GM18868 (cell line): ENCODE data around the gene GNB2.
"Not testable (repeated sequence)": the region's sequence is repeated elsewhere in the genome, so short reads cannot be mapped to it uniquely, and the experiment has no call there.

Source experiments
- ATAC-seq: cut with Tn5 transposase; IDR thresholded peaks from one replicate; pipeline ENCODE4 v1.9.1; 2021; ENCODE audit warnings: mild to moderate bottlenecking, moderate library complexity; ENCODE audit not compliant: unreplicated experiment

GNB2 gene

DNA sequence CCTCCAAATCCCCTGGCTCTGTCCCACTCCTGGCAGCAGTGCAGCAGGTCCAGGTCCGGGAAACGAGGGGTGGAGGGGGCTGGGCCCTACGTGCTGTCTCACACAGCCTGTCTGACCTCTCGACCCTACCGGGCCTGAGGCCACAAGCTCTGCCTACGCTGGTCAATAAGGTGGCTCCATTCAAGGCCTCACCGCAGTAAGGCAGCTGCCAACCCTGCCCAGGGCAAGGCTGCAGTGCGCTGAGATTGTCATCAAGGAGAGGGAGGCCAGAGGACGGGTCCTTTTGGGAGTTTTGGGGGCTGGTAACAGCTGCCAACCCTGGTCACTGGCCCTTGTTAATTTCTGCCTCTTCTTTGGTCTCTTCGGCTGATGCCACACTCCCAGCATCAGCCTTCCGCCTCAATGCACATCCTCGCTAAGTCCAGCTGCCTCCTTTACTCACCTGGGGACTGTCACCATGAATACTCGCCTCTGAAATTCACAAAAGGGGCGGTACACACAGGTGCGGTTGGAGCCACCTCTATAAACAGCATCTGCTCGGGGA is 50.3 kb downstream of the GNB2 start:
- ATAC-seq = no peak

DNA sequence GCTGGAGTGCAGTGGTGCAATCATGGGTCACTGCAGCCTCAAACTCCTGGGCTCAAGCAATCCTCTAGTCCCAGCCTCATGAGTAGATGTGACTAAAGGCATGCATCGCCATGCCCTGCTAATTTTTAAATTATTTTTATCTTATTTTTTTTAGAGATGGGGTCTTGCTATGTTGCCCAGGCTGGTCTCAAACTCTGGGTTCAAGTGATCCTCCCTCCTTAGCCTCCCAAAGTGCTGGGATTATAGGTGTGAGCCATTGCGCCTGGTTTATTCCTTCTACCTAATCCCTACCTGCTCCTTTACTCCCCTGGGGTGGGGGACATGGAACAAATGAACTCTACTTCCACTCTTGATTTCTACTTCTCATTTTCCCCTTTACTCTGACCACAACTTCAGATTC is 50.8 kb downstream of the GNB2 start:
- not testable (repeated sequence) for ATAC-seq

DNA sequence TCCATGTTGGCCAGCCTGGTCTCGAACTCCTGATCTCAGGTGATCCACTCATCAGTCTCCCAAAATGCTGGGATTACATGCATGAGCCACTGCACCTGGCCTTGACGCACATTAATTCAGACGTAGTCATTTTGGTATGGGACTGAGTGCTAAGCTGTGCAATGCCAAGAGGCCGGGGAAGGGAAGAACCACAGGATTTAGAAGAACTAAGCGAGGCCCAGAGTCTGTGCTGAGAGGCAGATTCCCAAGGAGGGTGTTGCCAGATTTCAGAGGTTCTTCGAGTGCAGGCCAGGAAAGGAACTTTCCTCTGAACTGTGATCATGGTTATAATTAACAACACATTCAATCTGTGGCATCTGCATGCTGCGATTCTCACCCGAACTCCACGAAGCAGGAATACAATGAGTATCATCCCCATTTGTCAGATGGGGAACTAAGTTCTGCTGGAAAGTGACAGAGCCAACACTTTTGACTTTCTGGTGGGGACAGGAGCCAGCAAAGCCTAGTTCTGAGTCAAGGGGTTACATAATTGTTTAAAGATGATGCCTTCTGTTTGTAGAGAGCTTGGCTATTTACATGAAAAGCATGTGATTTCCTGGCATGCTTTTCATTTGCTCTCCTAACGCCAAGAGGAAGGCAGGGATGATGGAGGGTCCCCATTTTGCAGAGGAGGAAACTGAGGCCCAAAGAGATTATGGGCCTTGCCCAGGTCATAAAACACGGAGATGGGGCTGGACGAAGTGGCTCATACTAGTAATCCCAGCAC is 53.6 kb downstream of the GNB2 start:
- no peak for ATAC-seq

DNA sequence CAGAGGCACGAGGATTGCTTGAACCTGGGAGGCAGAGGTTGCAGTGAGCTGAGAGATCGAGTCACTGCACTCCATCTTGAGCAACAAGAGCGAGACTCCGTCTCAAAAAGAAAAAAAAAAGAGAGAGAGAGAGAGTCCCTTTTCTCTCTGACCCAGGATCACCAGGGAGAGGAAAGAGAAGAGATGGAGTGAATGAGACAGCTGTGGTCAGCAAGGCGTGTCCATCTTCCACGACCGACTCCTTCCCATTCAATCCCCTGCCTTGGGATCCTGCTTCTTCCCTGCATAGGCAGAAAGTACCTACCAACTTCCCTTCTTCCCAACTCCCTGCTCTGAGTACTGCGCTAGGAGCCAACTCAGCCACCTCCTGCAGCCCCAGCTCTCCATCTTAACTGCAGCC is 54.7 kb downstream of the GNB2 start:
- no peak for ATAC-seq
